ENCODE results near the gene MRO. TPM values are rescaled to one million over a fixed set of nuclear protein-coding genes. Genes with fewer than 3 reads are reported as not detected.

MRO gene
- polyA plus RNA-seq, 2 of the 4 experiments (the other 2 are of a cell fraction): 0.31 to 0.39 TPM

DNA sequence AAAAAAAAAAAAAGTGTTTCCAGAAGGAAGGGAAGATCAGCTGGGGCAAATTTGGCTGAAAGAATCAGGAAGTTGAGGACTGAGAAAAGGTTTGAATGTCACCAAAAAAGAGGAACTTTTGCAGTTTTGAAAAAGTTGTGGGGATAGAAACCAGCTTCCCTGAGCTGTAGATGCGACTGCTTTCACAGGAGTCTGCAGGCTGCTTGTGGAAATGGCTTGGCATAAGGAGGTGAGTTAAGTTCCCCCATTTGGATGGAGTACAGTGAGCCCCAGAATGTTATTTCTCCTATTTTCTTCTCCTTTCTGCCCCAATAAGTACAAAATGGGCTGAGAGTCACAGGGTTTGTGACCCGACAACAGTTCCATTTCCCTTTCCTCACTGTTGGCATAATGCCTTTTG is 42.6 kb upstream of the MRO start:
- no peak overlapping the region for H3K4me3 ChIP-seq
- ChIA-PET CTCF (interaction anchor here (0.9 to 6.1 kb wide), 2 partner anchors 9 to 42 kb away, joined by 3 to 30 read pairs; partner anchors contain the start of gene MRO), POLR2A (interaction anchor here (0.7 kb wide), 1 partner anchor 30 kb away, joined by 4 read pairs; no protein-coding TSS in a partner anchor)
- no peak overlapping the region for H3K27ac ChIP-seq
- WGBS (ENCODE audit: missing lambda C conversion rate): 86% methylated on average over 2 of the region's 2 CpGs
- no peak overlapping the region for H3K4me2 ChIP-seq
- H3K4me1 ChIP-seq: peaks cover 4% of the 10 kb centered on the region
- no peak for TF ChIP-seq ZNF302 (CRISPR knock-in tag; IDR thresholded peaks at IDR 0.05)
- TF ChIP-seq FOSB (CRISPR knock-in tag; IDR thresholded peaks at IDR 0.05): no peak
- TF ChIP-seq CBX8 (IDR thresholded peaks at IDR 0.05): no peak
- TF ChIP-seq ZSCAN20 (CRISPR knock-in tag; IDR thresholded peaks at IDR 0.05): no peak
- no peak for TF ChIP-seq RARB (CRISPR knock-in tag; IDR thresholded peaks at IDR 0.05)
- TF ChIP-seq GATA3 (IDR thresholded peaks at IDR 0.05; ENCODE audit: borderline replicate concordance): no peak
- TF ChIP-seq RFX5 (IDR thresholded peaks at IDR 0.05): no peak
- no peak for ATAC-seq
- no peak for FAIRE-seq
- H3K9me3 ChIP-seq: no peaks in the 10 kb centered on the region
- DNase-seq (ENCODE audit: low read depth in 1 of 2, low spot score in 1 of 2): no peak

DNA sequence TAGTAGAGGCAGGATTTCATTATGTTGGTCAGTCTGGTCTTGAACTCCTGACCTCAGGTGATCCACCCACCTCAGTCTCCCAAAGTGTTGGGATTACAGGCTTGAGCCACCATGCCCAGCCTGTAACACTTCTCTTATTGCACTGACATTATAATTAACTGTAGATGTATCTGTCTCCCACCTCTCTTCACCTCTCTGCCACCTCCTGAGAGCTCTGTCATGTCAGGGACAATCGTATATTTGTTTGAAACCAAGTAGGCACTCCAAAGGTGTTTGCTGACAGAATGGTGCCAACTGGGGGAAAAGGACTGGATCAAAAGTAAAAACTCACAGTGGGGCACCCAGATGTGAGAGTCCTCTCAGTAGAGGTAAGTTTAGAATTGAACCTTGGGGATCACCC is 41.8 kb upstream of the MRO start:
- CTCF ChIA-PET: interaction anchor here (6.1 kb wide), 1 partner anchor 42 kb away, joined by 30 read pairs; the partner anchor contains the start of gene MRO
- no peak for ATAC-seq

DNA sequence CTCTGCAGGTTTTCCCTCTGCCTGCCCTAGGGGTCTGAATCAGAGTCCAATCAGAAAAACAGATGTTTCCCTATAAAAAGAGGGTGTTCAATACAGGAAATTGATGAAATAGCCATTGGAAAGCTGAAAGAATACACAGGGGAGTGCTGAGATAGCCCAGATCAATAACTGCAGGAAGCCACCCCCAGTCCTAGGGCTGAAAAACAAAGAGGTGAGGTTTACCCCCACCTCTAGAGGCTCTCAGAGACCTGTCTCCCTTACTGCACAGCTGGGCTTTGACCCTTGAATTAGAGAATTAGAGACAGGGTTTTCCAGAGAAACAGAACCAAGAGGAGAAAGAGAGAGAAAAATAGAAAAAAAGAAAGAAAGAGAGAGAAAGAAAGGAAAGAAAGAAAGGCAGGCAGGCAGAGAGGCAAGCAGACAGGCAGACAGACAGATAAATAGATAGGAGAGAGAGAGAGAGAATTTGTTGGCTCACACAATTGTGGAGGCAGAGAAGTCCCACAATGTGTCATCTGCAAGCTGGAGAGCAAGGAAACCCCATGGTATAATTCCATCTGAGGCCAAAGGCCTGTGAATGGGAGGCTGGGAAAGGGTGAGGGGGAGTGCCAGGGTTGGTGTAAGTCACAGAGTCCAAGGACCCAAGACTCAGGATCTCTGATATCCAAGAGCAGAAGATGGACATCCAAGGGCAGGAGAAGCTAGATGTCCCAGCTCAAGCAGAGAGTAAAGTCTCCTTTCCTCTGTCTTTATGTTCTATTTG is 40.2 kb upstream of the MRO start:
- ChIA-PET CTCF (interaction anchor here (6.1 kb wide), 1 partner anchor 40 kb away, joined by 30 read pairs; the partner anchor contains the start of gene MRO), POLR2A (no interaction called here)
- FAIRE-seq (no peak), DNase-seq (ENCODE audit: low read depth in 1 of 2, low spot score in 1 of 2) (no peak), ATAC-seq (no peak)
- H3K4me2 ChIP-seq: no peak overlapping the region
- peaks cover 14% of the 10 kb centered on the region for H3K4me1 ChIP-seq
- peak overlapping the region in 1 of 2 experiments; percentile 32; a peak in 1 of 6 replicates for H3K27ac ChIP-seq
- TF ChIP-seq, protein P1, sequence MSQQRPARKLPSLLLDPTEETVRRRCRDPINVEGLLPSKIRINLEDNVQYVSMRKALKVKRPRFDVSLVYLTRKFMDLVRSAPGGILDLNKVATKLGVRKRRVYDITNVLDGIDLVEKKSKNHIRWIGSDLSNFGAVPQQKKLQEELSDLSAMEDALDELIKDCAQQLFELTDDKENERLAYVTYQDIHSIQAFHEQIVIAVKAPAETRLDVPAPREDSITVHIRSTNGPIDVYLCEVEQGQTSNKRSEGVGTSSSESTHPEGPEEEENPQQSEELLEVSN (IDR thresholded peaks at IDR 0.05; ENCODE audit: borderline replicate concordance, low read depth): no peak
- no peak for TF ChIP-seq JUN (IDR thresholded peaks at IDR 0.05)
- TF ChIP-seq ZSCAN20 (CRISPR knock-in tag; IDR thresholded peaks at IDR 0.05): no peak
- TF ChIP-seq RCOR1 (IDR thresholded peaks at IDR 0.05; ENCODE audit: low read depth, low read length): no peak
- TF ChIP-seq, protein P2, sequence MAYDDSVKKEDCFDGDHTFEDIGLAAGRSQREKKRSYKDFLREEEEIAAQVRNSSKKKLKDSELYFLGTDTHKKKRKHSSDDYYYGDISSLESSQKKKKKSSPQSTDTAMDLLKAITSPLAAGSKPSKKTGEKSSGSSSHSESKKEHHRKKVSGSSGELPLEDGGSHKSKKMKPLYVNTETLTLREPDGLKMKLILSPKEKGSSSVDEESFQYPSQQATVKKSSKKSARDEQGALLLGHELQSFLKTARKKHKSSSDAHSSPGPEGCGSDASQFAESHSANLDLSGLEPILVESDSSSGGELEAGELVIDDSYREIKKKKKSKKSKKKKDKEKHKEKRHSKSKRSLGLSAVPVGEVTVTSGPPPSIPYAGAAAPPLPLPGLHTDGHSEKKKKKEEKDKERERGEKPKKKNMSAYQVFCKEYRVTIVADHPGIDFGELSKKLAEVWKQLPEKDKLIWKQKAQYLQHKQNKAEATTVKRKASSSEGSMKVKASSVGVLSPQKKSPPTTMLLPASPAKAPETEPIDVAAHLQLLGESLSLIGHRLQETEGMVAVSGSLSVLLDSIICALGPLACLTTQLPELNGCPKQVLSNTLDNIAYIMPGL (CRISPR knock-in tag; IDR thresholded peaks at IDR 0.05; ENCODE audit: borderline replicate concordance): no peak
- TF ChIP-seq RARB (CRISPR knock-in tag; IDR thresholded peaks at IDR 0.05): no peak
- no peak for TF ChIP-seq POLR2A (IDR thresholded peaks at IDR 0.05; ENCODE audit: low read length)
- no peak for TF ChIP-seq TFCP2L1 (CRISPR knock-in tag; IDR thresholded peaks at IDR 0.05)
- no peak for TF ChIP-seq KDM1A (IDR thresholded peaks at IDR 0.05; ENCODE audit: low read depth)
- TF ChIP-seq HDAC2 (IDR thresholded peaks at IDR 0.05): no peak
- TF ChIP-seq KDM5A (IDR thresholded peaks at IDR 0.05): no peak
- TF ChIP-seq, protein P3, sequence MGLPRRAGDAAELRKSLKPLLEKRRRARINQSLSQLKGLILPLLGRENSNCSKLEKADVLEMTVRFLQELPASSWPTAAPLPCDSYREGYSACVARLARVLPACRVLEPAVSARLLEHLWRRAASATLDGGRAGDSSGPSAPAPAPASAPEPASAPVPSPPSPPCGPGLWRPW (IDR thresholded peaks at IDR 0.05): no peak
- no peak for TF ChIP-seq POLR2AphosphoS2 (conservative IDR thresholded peaks at IDR 0.05; ENCODE audit: low read length)
- no peak for TF ChIP-seq TP53 (CRISPR knock-in tag; IDR thresholded peaks at IDR 0.05)
- TF ChIP-seq EHMT2 (IDR thresholded peaks at IDR 0.05; ENCODE audit: low read depth): no peak
- no peaks in the 10 kb centered on the region for H3K9me3 ChIP-seq
- H3K4me3 ChIP-seq: no peak overlapping the region

More for the DNA sequence above, 41.8 kb upstream of the MRO start:
- TF ChIP-seq CHD4 (IDR thresholded peaks at IDR 0.05; ENCODE audit: borderline replicate concordance) (no peak), KDM1A (IDR thresholded peaks at IDR 0.05; ENCODE audit: low read depth) (no peak), FOSB (CRISPR knock-in tag; IDR thresholded peaks at IDR 0.05) (no peak), MYC (IDR thresholded peaks at IDR 0.05; ENCODE audit: borderline replicate concordance, low read length) (no peak), NFE2L2 (conservative IDR thresholded peaks at IDR 0.05; ENCODE audit: low read length) (no peak), EP300 (IDR thresholded peaks at IDR 0.05) (no peak), TP53 (CRISPR knock-in tag; IDR thresholded peaks at IDR 0.05) (no peak), POLR2A (IDR thresholded peaks at IDR 0.05; ENCODE audit: low read length) (no peak), PHF8 (IDR thresholded peaks at IDR 0.05; ENCODE audit: borderline replicate concordance, low read depth) (no peak), RNF2 (IDR thresholded peaks at IDR 0.05; ENCODE audit: borderline replicate concordance, low read depth) (no peak), HOXB13 (CRISPR knock-in tag; IDR thresholded peaks at IDR 0.05; ENCODE audit: low read depth) (no peak), POLR2AphosphoS2 (conservative IDR thresholded peaks at IDR 0.05; ENCODE audit: low read length) (no peak)
- TF ChIP-seq, protein P4, sequence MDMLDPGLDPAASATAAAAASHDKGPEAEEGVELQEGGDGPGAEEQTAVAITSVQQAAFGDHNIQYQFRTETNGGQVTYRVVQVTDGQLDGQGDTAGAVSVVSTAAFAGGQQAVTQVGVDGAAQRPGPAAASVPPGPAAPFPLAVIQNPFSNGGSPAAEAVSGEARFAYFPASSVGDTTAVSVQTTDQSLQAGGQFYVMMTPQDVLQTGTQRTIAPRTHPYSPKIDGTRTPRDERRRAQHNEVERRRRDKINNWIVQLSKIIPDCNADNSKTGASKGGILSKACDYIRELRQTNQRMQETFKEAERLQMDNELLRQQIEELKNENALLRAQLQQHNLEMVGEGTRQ (IDR thresholded peaks at IDR 0.05): no peak
- TF ChIP-seq, protein P5, sequence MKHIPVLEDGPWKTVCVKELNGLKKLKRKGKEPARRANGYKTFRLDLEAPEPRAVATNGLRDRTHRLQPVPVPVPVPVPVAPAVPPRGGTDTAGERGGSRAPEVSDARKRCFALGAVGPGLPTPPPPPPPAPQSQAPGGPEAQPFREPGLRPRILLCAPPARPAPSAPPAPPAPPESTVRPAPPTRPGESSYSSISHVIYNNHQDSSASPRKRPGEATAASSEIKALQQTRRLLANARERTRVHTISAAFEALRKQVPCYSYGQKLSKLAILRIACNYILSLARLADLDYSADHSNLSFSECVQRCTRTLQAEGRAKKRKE (CRISPR knock-in tag; IDR thresholded peaks at IDR 0.05; ENCODE audit: low read depth): no peak
- POLR2A ChIA-PET: no interaction called here
- 100% methylated on average over 1 of the region's 1 CpG for WGBS (ENCODE audit: missing lambda C conversion rate)
- no peak overlapping the region for H3K4me2 ChIP-seq
- H3K4me1 ChIP-seq: peaks cover 12% of the 10 kb centered on the region
- DNase-seq (ENCODE audit: low read depth in 1 of 2, low spot score in 1 of 2): no peak
- no peak for FAIRE-seq
- no peak overlapping the region for H3K27ac ChIP-seq
- H3K4me3 ChIP-seq: no peak overlapping the region
- H3K9me3 ChIP-seq: no peaks in the 10 kb centered on the region

Data from A549 (cell line).